ENCODE results near the gene SPATA3. TPM values are rescaled to one million over a fixed set of nuclear protein-coding genes. Genes with fewer than 3 reads are reported as not detected.

The SPATA3 gene
- total and polyA plus RNA-seq, 2 experiments from 2014 or later, result not detected

GRCh38 chr2:231041061-231041689, 45.3 kb downstream of the SPATA3 start:
- no peak for DNase-seq (ENCODE audit: low read depth in 1 of 2, low spot score in 1 of 2)
- TF ChIP-seq CTCF (IDR thresholded peaks at IDR 0.05; ENCODE audit: low read depth, low read length), result no peak
- Histone ChIP-seq H3K4me3 (no peak overlapping the region), H3K9me3 (ENCODE audit: low read depth) (no peaks in the 10 kb centered on the region), H3K36me3 (no peaks in the 10 kb centered on the region), H3K4me1 (ENCODE audit: low read depth) (no peaks in the 10 kb centered on the region), H3K27ac (no peak overlapping the region), H3K27me3 (peaks cover 31% of the 10 kb centered on the region)

- Histone ChIP-seq H3K4me3 (no peak overlapping the region), H3K27me3 (peaks cover 11% of the 10 kb centered on the region), H3K4me1 (ENCODE audit: low read depth) (no peaks in the 10 kb centered on the region), H3K36me3 (no peaks in the 10 kb centered on the region), H3K27ac (no peak overlapping the region), H3K9me3 (ENCODE audit: low read depth) (no peaks in the 10 kb centered on the region)
- TF ChIP-seq CTCF (IDR thresholded peaks at IDR 0.05; ENCODE audit: low read depth, low read length), result no peak
- DNase-seq (ENCODE audit: low read depth in 1 of 2, low spot score in 1 of 2), result no peak
Measured at GRCh38 chr2:231043796-231044195, 47.9 kb downstream of the SPATA3 start.

- TF ChIP-seq CTCF (IDR thresholded peaks at IDR 0.05; ENCODE audit: low read depth, low read length), result no peak
- DNase-seq (ENCODE audit: low read depth in 1 of 2, low spot score in 1 of 2), result no peak
- no peaks in the 10 kb centered on the region for H3K27me3 ChIP-seq
- H3K36me3 ChIP-seq, result no peaks in the 10 kb centered on the region
- H3K27ac ChIP-seq, result no peak overlapping the region
- no peaks in the 10 kb centered on the region for H3K4me1 ChIP-seq (ENCODE audit: low read depth)
- H3K9me3 ChIP-seq (ENCODE audit: low read depth), result no peaks in the 10 kb centered on the region
- no peak overlapping the region for H3K4me3 ChIP-seq
Measured at GRCh38 chr2:231046916-231047273, 51.0 kb downstream of the SPATA3 start.

GRCh38 chr2:231047274-231047922, 51.5 kb downstream of the SPATA3 start:
- Histone ChIP-seq H3K27ac (no peak overlapping the region), H3K9me3 (ENCODE audit: low read depth) (no peaks in the 10 kb centered on the region), H3K4me1 (ENCODE audit: low read depth) (no peaks in the 10 kb centered on the region), H3K36me3 (no peaks in the 10 kb centered on the region), H3K27me3 (no peaks in the 10 kb centered on the region), H3K4me3 (no peak overlapping the region)
- DNase-seq (ENCODE audit: low read depth in 1 of 2, low spot score in 1 of 2), result peak in 1 of 2 donors; percentile 23
- no peak for TF ChIP-seq CTCF (IDR thresholded peaks at IDR 0.05; ENCODE audit: low read depth, low read length)

- H3K4me1 ChIP-seq (ENCODE audit: low read depth), result no peaks in the 10 kb centered on the region
- H3K27ac ChIP-seq, result no peak overlapping the region
- no peaks in the 10 kb centered on the region for H3K27me3 ChIP-seq
- no peak for TF ChIP-seq CTCF (IDR thresholded peaks at IDR 0.05; ENCODE audit: low read depth, low read length)
- DNase-seq (ENCODE audit: low read depth in 1 of 2, low spot score in 1 of 2), result no peak
- no peaks in the 10 kb centered on the region for H3K36me3 ChIP-seq
- H3K4me3 ChIP-seq, result no peak overlapping the region
- no peaks in the 10 kb centered on the region for H3K9me3 ChIP-seq (ENCODE audit: low read depth)
Measured at GRCh38 chr2:231047923-231048915, 52.3 kb downstream of the SPATA3 start.

Measured in cardiac muscle cell (in vitro differentiated cells and primary cell).